ENCODE results near the gene TBC1D3K. TPM values are rescaled to one million over a fixed set of nuclear protein-coding genes. Genes with fewer than 3 reads are reported as not detected.
"Not testable (repeated sequence)": the region's sequence is repeated elsewhere in the genome, so short reads cannot be mapped to it uniquely, and the experiment has no call there.

Gene TBC1D3K
- not detected for total RNA-seq

GRCh38 chr17:37924115-37924514 lies at the start of gene TBC1D3K:
TSS of gene TBC1D3K (plus strand) at chr17:37924415. CDS start at chr17:37926000, 1,585 bp downstream.
- H3K27me3 ChIP-seq, H3K4me1 ChIP-seq: not testable (repeated sequence)
- WGBS, result no CpG with 5 or more reads among the region's 10 CpGs

GRCh38 chr17:37884516-37884915 lies 39.7 kb upstream of the TBC1D3K start:
- Histone ChIP-seq H3K4me1 (no peaks in the 10 kb centered on the region), H3K36me3 (no peaks in the 10 kb centered on the region), H3K27ac (no peak overlapping the region), H3K9me3 (no peaks in the 10 kb centered on the region), H3K27me3 (peaks cover 3% of the 10 kb centered on the region), H3K4me3 (no peak overlapping the region)
- no peak for DNase-seq (ENCODE audit: low spot score in 2 of 2)
- 61% methylated on average over 2 of the region's 2 CpGs for WGBS
- TF ChIP-seq POLR2AphosphoS5 (IDR thresholded peaks at IDR 0.05), result no peak
- no peak for TF ChIP-seq POLR2A (IDR thresholded peaks at IDR 0.05)
- TF ChIP-seq CTCF (IDR thresholded peaks at IDR 0.05), result no peak
- TF ChIP-seq EP300 (IDR thresholded peaks at IDR 0.05), result no peak

More at GRCh38 chr17:37924115-37924514, at the start of gene TBC1D3K:
- not testable (repeated sequence) for DNase-seq (ENCODE audit: low spot score in 2 of 2); H3K4me3 ChIP-seq; H3K9me3 ChIP-seq; H3K27ac ChIP-seq; H3K36me3 ChIP-seq

- no peaks in the 10 kb centered on the region for H3K36me3 ChIP-seq
- peaks cover 3% of the 10 kb centered on the region for H3K27me3 ChIP-seq
- H3K4me3 ChIP-seq, result no peak overlapping the region
- no peaks in the 10 kb centered on the region for H3K9me3 ChIP-seq
- DNase-seq (ENCODE audit: low spot score in 2 of 2), result no peak
- no peak for TF ChIP-seq POLR2A (IDR thresholded peaks at IDR 0.05)
- TF ChIP-seq CTCF (IDR thresholded peaks at IDR 0.05), result no peak
- TF ChIP-seq EP300 (IDR thresholded peaks at IDR 0.05), result no peak
- TF ChIP-seq POLR2AphosphoS5 (IDR thresholded peaks at IDR 0.05), result no peak
- no peak overlapping the region for H3K27ac ChIP-seq
- WGBS, result 65% methylated on average over 5 of the region's 5 CpGs
- H3K4me1 ChIP-seq, result no peaks in the 10 kb centered on the region
These were observed 39.1 kb upstream of the TBC1D3K start for GRCh38 chr17:37885136-37885535.

- Histone ChIP-seq H3K36me3 (no peaks in the 10 kb centered on the region), H3K4me1 (no peaks in the 10 kb centered on the region), H3K4me3 (no peak overlapping the region), H3K27me3 (peaks cover 3% of the 10 kb centered on the region), H3K9me3 (no peaks in the 10 kb centered on the region), H3K27ac (no peak overlapping the region)
- no peak for DNase-seq (ENCODE audit: low spot score in 2 of 2)
- TF ChIP-seq POLR2AphosphoS5 (IDR thresholded peaks at IDR 0.05) (no peak), CTCF (IDR thresholded peaks at IDR 0.05) (no peak), EP300 (IDR thresholded peaks at IDR 0.05) (no peak), POLR2A (IDR thresholded peaks at IDR 0.05) (no peak)
- 71% methylated on average over 2 of the region's 2 CpGs for WGBS
These were observed 35.3 kb upstream of the TBC1D3K start for GRCh38 chr17:37888881-37889280.

GRCh38 chr17:37896961-37897360 lies 27.3 kb upstream of the TBC1D3K start:
- H3K27ac ChIP-seq; DNase-seq (ENCODE audit: low spot score in 2 of 2); H3K9me3 ChIP-seq; H3K27me3 ChIP-seq; H3K36me3 ChIP-seq; H3K4me1 ChIP-seq; H3K4me3 ChIP-seq: not testable (repeated sequence)

Other genes starting within 250 kb of the TBC1D3K start
- gene HNF1B, start 179.4 kb upstream of the TBC1D3K start, total RNA-seq, result not detected
- 100 to 1,000 TPM in 1 of 4 donors, 10 to 100 TPM in 3; 18.1 to 125 (median 23.4) TPM for gene TBC1D3L, start 64.6 kb downstream of the TBC1D3K start, total RNA-seq
- gene TBC1D3D, start 79.6 kb downstream of the TBC1D3K start, total RNA-seq, result not detected
- not detected for gene TBC1D3C, start 144.2 kb downstream of the TBC1D3K start, total RNA-seq
- not detected for gene TBC1D3E, start 203.5 kb downstream of the TBC1D3K start, total RNA-seq

All from suprapubic skin (tissue), 4 donors.